CD8-positive, alpha-beta memory T cell (primary cell): ENCODE measurements around the gene POU5F2. TPM values are rescaled to one million over a fixed set of nuclear protein-coding genes. Genes with fewer than 3 reads are reported as not detected.

ENCODE experiments used
- CTCF ChIA-PET: fragments of 350-600 bp; sonication (Branson Sonifier 250); formaldehyde crosslinking; loops from one replicate; lab custom pipeline; 2021; ENCODE audit warnings: antibody characterized with exemption; lab: Charles Lee
- POLR2A ChIA-PET: fragments of 350-600 bp; sonication (Branson Sonifier 250); formaldehyde crosslinking; loops from one replicate; lab custom pipeline; 2021; ENCODE audit warnings: antibody characterized with exemption; lab: Charles Lee
- DNase-seq, 5 donors: peaks; one replicate each; pipeline versions ENCODE4 v3.0.0 to v3.0.0-alpha.2; 2020 to 2022; ENCODE audit warnings: mixed read lengths in 1 of 5
- H3K27ac ChIP-seq: one replicate; pipeline ENCODE4 v1.7.0; 2013; ENCODE audit warnings: low read depth, mild to moderate bottlenecking, low read length, moderate library complexity
- H3K27me3 ChIP-seq: 2 replicates; pipeline ENCODE4 v1.7.0; 2013; ENCODE audit warnings: low read length, mild to moderate bottlenecking; ENCODE audit not compliant: insufficient read depth, poor library complexity, severe bottlenecking
- H3K36me3 ChIP-seq: 2 replicates; pipeline ENCODE4 v1.7.0; 2013; ENCODE audit warnings: mild to moderate bottlenecking, low read length, moderate library complexity; ENCODE audit not compliant: insufficient read depth
- H3K4me1 ChIP-seq: 2 replicates; pipeline ENCODE4 v1.7.0; 2013; ENCODE audit warnings: mild to moderate bottlenecking, low read length, moderate library complexity; ENCODE audit not compliant: insufficient read depth
- H3K4me3 ChIP-seq: 2 replicates; pipeline ENCODE4 v1.7.0; 2013; ENCODE audit warnings: mild to moderate bottlenecking, low read length
- H3K9me3 ChIP-seq: 2 replicates; pipeline ENCODE4 v1.7.0; 2013; ENCODE audit warnings: mild to moderate bottlenecking, low read length
- H3K27ac Mint-ChIP-seq, 8 donors: one replicate each; pipeline ENCODE4 v1.8.0; 2020 to 2021; ENCODE audit warnings: mixed read lengths in 8 of 8, mild to moderate bottlenecking in 6 of 8, inconsistent platforms in 3 of 8, moderate library complexity in 3 of 8
- H3K27me3 Mint-ChIP-seq, 2 donors: one replicate each; pipeline ENCODE4 v1.8.0; 2020 to 2021; ENCODE audit warnings: mixed read lengths in 2 of 2, mild to moderate bottlenecking in 1 of 2, moderate library complexity in 1 of 2
- H3K36me3 Mint-ChIP-seq, 3 donors: one replicate each; pipeline ENCODE4 v1.8.0; 2020 to 2021; ENCODE audit warnings: mixed read lengths in 3 of 3, inconsistent platforms in 1 of 3, mild to moderate bottlenecking in 1 of 3
- H3K4me1 Mint-ChIP-seq, 3 donors: one replicate each; pipeline ENCODE4 v1.8.0; 2020 to 2021; ENCODE audit warnings: mixed read lengths in 3 of 3, inconsistent platforms in 1 of 3, mild to moderate bottlenecking in 1 of 3
- H3K4me3 Mint-ChIP-seq, 7 donors: one replicate each; pipeline ENCODE4 v1.8.0; 2020 to 2021; ENCODE audit warnings: mixed read lengths in 7 of 7, mild to moderate bottlenecking in 6 of 7, moderate library complexity in 4 of 7, inconsistent platforms in 2 of 7
- H3K9me3 Mint-ChIP-seq, 5 donors: one replicate each; pipeline ENCODE4 v1.8.0; 2020 to 2022; ENCODE audit warnings: mixed read lengths in 5 of 5, mild to moderate bottlenecking in 3 of 5, moderate library complexity in 2 of 5, inconsistent platforms in 1 of 5
- polyA plus RNA-seq: library from polyadenylated mRNA; unstranded; fragments of 300-500 nt; fragmentation: Illumina TruSeq; gene quantifications from one replicate; pipeline ENCODE4 v1.2.3, GENCODE V29; 2021
- total RNA-seq, 2 experiments: library from RNA; stranded (reverse); gene quantifications; one replicate each; pipeline ENCODE4 v1.2.3, GENCODE V29; 2021

The POU5F2 gene, protein sequence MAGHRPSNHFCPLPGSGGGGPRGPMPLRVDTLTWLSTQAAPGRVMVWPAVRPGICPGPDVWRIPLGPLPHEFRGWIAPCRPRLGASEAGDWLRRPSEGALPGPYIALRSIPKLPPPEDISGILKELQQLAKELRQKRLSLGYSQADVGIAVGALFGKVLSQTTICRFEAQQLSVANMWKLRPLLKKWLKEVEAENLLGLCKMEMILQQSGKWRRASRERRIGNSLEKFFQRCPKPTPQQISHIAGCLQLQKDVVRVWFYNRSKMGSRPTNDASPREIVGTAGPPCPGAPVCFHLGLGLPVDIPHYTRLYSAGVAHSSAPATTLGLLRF
- under 1 TPM; 0.28 to 0.49 TPM for total RNA-seq
- 0.02 TPM for polyA plus RNA-seq

DNA sequence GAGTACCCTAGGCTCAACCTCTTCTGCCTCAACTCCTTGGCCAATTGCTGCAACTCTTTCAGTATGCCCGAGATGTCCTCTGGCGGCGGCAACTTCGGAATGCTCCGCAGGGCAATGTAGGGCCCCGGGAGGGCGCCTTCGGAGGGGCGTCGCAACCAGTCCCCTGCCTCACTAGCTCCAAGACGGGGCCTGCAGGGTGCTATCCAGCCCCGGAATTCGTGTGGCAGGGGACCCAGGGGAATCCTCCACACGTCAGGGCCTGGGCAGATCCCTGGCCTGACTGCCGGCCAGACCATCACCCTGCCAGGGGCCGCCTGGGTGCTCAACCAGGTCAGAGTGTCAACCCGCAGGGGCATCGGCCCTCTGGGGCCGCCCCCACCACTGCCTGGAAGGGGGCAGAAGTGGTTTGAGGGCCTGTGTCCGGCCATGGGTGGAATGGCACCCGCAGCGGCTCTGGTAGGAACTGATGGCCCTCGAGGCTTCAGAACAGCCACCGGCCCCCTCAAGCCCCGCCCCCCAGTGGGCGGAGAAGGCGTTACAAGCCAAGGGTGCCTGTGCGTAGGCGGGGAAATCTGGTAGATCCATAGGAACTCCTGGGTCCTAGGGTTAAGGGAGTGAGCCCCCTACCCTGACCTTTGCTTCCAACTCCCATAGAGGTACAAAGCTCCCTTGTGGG is at the start of gene POU5F2:
Gene POU5F2, minus strand, starts transcription at position 465 of the 676 bp plus-strand sequence. Its CDS starts 37 bp downstream, at position 428.
- no peak within 1 kb of the TSS for H3K27ac ChIP-seq
- peaks cover 26 to 70% (median 58%) of the 10 kb centered on the region in 3 donors for H3K36me3 Mint-ChIP-seq
- CTCF ChIA-PET, result no interaction called here

DNA sequence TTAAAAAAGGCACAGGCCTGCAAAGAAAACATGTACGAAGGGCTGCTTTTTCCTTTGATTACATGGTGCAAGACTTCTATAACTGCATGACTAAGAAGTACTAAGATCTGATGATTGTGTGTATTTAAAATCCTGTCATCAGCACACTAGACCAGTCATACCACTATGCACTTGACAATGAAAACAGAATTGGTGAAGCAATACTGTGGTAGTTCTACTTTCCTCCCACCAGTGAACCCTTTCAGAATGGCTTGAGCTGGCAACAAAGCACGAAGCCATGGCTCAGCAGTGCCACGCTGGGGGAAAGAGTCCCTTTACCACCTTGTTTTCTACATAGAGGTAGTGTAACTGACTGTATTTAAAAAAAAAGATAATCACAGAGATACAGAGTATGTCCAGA is 49.0 kb upstream of the POU5F2 start:
- no peaks in the 10 kb centered on the region for H3K4me1 ChIP-seq
- no peaks in the 10 kb centered on the region for H3K27me3 Mint-ChIP-seq
- H3K27me3 ChIP-seq, result no peaks in the 10 kb centered on the region
- H3K36me3 Mint-ChIP-seq, result peaks cover 17% of the 10 kb centered on the region in 3 donors
- H3K27ac ChIP-seq, result no peak overlapping the region
- no peaks in the 10 kb centered on the region for H3K36me3 ChIP-seq
- no peak overlapping the region for H3K27ac Mint-ChIP-seq
- no peak for DNase-seq
- H3K4me3 Mint-ChIP-seq, result no peak overlapping the region
- ChIA-PET POLR2A (no interaction called here), CTCF (interaction anchor here (0.9 kb wide), 1 partner anchor 154 kb away, joined by 3 read pairs; no protein-coding TSS in a partner anchor)
- H3K4me1 Mint-ChIP-seq, result no peaks in the 10 kb centered on the region
- no peak overlapping the region for H3K4me3 ChIP-seq
- H3K9me3 Mint-ChIP-seq, result no peaks in the 10 kb centered on the region
- no peaks in the 10 kb centered on the region for H3K9me3 ChIP-seq

More for the DNA sequence above, at the start of gene POU5F2:
- Mint-ChIP-seq H3K4me1 (no peaks in the 10 kb centered on the region), H3K27me3 (no peaks in the 10 kb centered on the region), H3K27ac (peak within 1 kb of the TSS in 2 of 8 donors; percentile 3 to 48), H3K9me3 (peaks cover 0 to 5% (median 3%) of the 10 kb centered on the region in 5 donors), H3K4me3 (no peak within 1 kb of the TSS)
- no peak for DNase-seq
- no peaks in the 10 kb centered on the region for H3K4me1 ChIP-seq
- no peak within 1 kb of the TSS for H3K4me3 ChIP-seq
- H3K27me3 ChIP-seq, result no peaks in the 10 kb centered on the region
- H3K9me3 ChIP-seq, result no peaks in the 10 kb centered on the region
- POLR2A ChIA-PET, result no interaction called here
- no peaks in the 10 kb centered on the region for H3K36me3 ChIP-seq

- Mint-ChIP-seq H3K9me3 (no peaks in the 10 kb centered on the region), H3K27ac (peak overlapping the region in 1 of 8 donors; percentile 24), H3K4me1 (no peaks in the 10 kb centered on the region), H3K36me3 (peaks cover 9 to 10% (median 10%) of the 10 kb centered on the region in 3 donors), H3K4me3 (no peak overlapping the region), H3K27me3 (no peaks in the 10 kb centered on the region)
- ChIA-PET POLR2A (no interaction called here), CTCF (interaction anchor here (0.9 kb wide), 1 partner anchor 153 kb away, joined by 3 read pairs; no protein-coding TSS in a partner anchor)
- Histone ChIP-seq H3K36me3 (no peaks in the 10 kb centered on the region), H3K4me3 (no peak overlapping the region), H3K4me1 (no peaks in the 10 kb centered on the region), H3K27me3 (no peaks in the 10 kb centered on the region), H3K9me3 (no peaks in the 10 kb centered on the region), H3K27ac (no peak overlapping the region)
- DNase-seq, result no peak
Observed at GRCh38 chr5:93789173-93790067, 48.0 kb upstream of the POU5F2 start.

DNA sequence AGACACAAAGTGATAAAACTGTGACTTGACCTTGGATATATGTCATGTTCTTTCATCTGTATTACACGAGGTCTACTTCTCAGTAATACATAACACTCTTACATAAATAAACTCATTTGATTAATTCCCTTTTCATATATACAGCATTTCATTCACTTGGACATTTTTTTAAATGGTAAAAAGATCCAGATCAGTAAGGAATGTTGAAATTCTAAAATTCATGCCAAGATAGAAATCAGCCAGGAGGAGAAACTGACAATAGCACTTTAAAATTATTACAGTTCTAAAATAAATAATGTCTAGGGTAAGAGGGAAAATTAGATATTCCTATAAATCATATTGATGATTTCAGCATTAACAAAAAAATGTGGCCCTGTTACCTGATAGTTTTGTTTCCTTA is 46.2 kb upstream of the POU5F2 start:
- H3K4me1 ChIP-seq, result no peaks in the 10 kb centered on the region
- CTCF ChIA-PET, result no interaction called here
- Mint-ChIP-seq H3K27ac (no peak overlapping the region), H3K36me3 (peaks cover 6 to 10% (median 6%) of the 10 kb centered on the region in 3 donors), H3K4me1 (no peaks in the 10 kb centered on the region), H3K9me3 (no peaks in the 10 kb centered on the region), H3K4me3 (no peak overlapping the region), H3K27me3 (no peaks in the 10 kb centered on the region)
- no peaks in the 10 kb centered on the region for H3K36me3 ChIP-seq
- POLR2A ChIA-PET, result no interaction called here
- no peaks in the 10 kb centered on the region for H3K27me3 ChIP-seq
- no peak overlapping the region for H3K27ac ChIP-seq
- H3K9me3 ChIP-seq, result no peaks in the 10 kb centered on the region
- no peak for DNase-seq
- H3K4me3 ChIP-seq, result no peak overlapping the region

- Mint-ChIP-seq H3K27me3 (no peaks in the 10 kb centered on the region), H3K9me3 (no peaks in the 10 kb centered on the region), H3K4me1 (no peaks in the 10 kb centered on the region), H3K27ac (no peak overlapping the region), H3K4me3 (no peak overlapping the region), H3K36me3 (peaks cover 12 to 27% (median 19%) of the 10 kb centered on the region in 3 donors)
- H3K9me3 ChIP-seq, result no peaks in the 10 kb centered on the region
- ChIA-PET POLR2A (no interaction called here), CTCF (no interaction called here)
- no peak overlapping the region for H3K4me3 ChIP-seq
- no peak overlapping the region for H3K27ac ChIP-seq
- DNase-seq, result no peak
- H3K4me1 ChIP-seq, result no peaks in the 10 kb centered on the region
- no peaks in the 10 kb centered on the region for H3K27me3 ChIP-seq
- H3K36me3 ChIP-seq, result no peaks in the 10 kb centered on the region
Observed at GRCh38 chr5:93785475-93785874, 44.1 kb upstream of the POU5F2 start.

- no peak for DNase-seq
- Histone ChIP-seq H3K27ac (no peak overlapping the region), H3K36me3 (no peaks in the 10 kb centered on the region), H3K4me3 (no peak overlapping the region), H3K4me1 (no peaks in the 10 kb centered on the region), H3K27me3 (no peaks in the 10 kb centered on the region), H3K9me3 (no peaks in the 10 kb centered on the region)
- CTCF ChIA-PET, result no interaction called here
- Mint-ChIP-seq H3K27ac (no peak overlapping the region), H3K4me3 (no peak overlapping the region), H3K27me3 (no peaks in the 10 kb centered on the region), H3K36me3 (peaks cover 12 to 31% (median 19%) of the 10 kb centered on the region in 3 donors), H3K9me3 (no peaks in the 10 kb centered on the region), H3K4me1 (no peaks in the 10 kb centered on the region)
- POLR2A ChIA-PET, result no interaction called here
Observed at GRCh38 chr5:93782978-93783377, 41.6 kb upstream of the POU5F2 start.

DNA sequence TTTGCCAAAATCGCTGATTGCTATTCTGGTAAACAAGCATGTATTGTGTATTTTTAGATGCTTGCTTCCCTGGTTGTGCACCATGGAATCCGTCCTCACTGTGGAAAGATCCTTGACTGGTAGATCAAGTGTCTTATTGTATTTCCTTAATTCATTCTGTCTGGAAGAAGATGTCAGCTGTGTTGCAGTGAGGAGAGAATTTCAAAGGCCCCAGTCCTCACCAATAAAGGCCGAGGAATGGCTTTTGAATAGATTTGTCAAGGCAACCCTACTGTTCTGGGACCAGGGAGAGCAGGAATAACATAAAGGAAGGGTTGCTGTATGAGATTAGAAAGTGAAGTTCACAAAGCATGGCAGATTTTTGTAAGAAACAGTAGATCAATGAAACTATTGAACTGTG is 36.2 kb upstream of the POU5F2 start:
- peaks cover 0 to 2% (median 0%) of the 10 kb centered on the region in 5 donors for H3K9me3 Mint-ChIP-seq
- Histone ChIP-seq H3K36me3 (no peaks in the 10 kb centered on the region), H3K27me3 (no peaks in the 10 kb centered on the region), H3K4me3 (no peak overlapping the region), H3K9me3 (no peaks in the 10 kb centered on the region), H3K27ac (no peak overlapping the region), H3K4me1 (no peaks in the 10 kb centered on the region)
- no peaks in the 10 kb centered on the region for H3K27me3 Mint-ChIP-seq
- H3K4me1 Mint-ChIP-seq, result no peaks in the 10 kb centered on the region
- ChIA-PET CTCF (no interaction called here), POLR2A (no interaction called here)
- H3K27ac Mint-ChIP-seq, result peak overlapping the region in 1 of 8 donors; percentile 74
- no peak overlapping the region for H3K4me3 Mint-ChIP-seq
- DNase-seq, result no peak
- H3K36me3 Mint-ChIP-seq, result peaks cover 32 to 57% (median 43%) of the 10 kb centered on the region in 3 donors
